ENCODE results near the gene DPM1. TPM values are rescaled to one million over a fixed set of nuclear protein-coding genes. Genes with fewer than 3 reads are reported as not detected.

Gene DPM1
- total and polyA plus RNA-seq, 2 of the 8 experiments (the other 6 are each of a cell fraction or from before 2014, with no cell fraction given): 42.3 to 57.0 TPM

DNA sequence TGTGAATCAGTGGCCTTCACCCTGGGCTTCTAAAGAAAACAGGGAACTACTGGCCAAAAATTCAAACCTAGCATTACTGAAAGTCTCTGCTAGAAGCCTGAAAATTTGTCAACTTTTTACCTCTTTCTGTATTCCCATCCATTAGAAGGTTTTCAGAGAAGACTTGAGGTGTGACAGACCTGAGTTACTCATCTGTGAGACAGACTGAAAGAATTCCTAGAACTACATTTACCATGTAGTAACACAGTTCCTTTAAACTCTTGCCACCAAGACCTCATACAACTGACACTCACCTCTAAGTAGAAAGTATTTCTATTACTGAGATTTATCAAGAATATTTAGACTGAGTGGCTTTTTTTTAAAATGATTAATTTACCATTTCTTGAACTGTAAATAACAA, 4.5 kb downstream of the DPM1 start:
- Histone ChIP-seq H3K18ac (ENCODE audit: extremely low read depth, low read length) (no peak overlapping the region), H2AFZ (ENCODE audit: low read length) (no peak overlapping the region), H3K27me3 (replicated peaks in 1 of 4; ENCODE audit: control insufficient read depth in 3 of 4, extremely low read depth in 1 of 4, insufficient read depth in 3 of 4, low read length in 3 of 4) (no peaks in the 10 kb centered on the region), H3K23ac (ENCODE audit: insufficient read length) (no peak overlapping the region), H2BK5ac (ENCODE audit: low read depth, low read length) (no peak overlapping the region), H2BK120ac (replicated peaks; ENCODE audit: low read depth, low read length) (no peak overlapping the region), H3K23me2 (ENCODE audit: low read depth, low read length) (peaks cover 7% of the 10 kb centered on the region), H3K56ac (replicated peaks; ENCODE audit: insufficient read length, low read depth, low read length) (no peak overlapping the region), H3K79me2 (ENCODE audit: control insufficient read depth in 1 of 2, insufficient read depth in 2 of 2, low read length in 2 of 2) (peaks cover 18 to 73% of the 10 kb centered on the region in 2 experiments), H4K91ac (replicated peaks; ENCODE audit: insufficient read length, low read length) (no peak overlapping the region), H4K8ac (ENCODE audit: extremely low read depth, insufficient read depth, low read length) (no peak overlapping the region), H2AK5ac (ENCODE audit: low read depth, low read length) (no peak overlapping the region), H3K27ac (ENCODE audit: low read depth, low read length) (no peak overlapping the region), H4K20me1 (replicated peaks in 1 of 2; ENCODE audit: control insufficient read depth in 1 of 2, insufficient read depth in 2 of 2, low read length in 2 of 2) (peaks cover 13 to 17% of the 10 kb centered on the region in 2 experiments), H3K36me3 (ENCODE audit: control insufficient read depth in 2 of 4, insufficient read depth in 4 of 4, low read length in 3 of 4) (peaks cover 5 to 48% (median 19%) of the 10 kb centered on the region in 4 experiments), H3K79me1 (ENCODE audit: low read depth, low read length) (peaks cover under 1% of the 10 kb centered on the region; the same call in 1 of the 2 replicates), H2BK20ac (ENCODE audit: low read length) (no peak overlapping the region), H3K9me3 (ENCODE audit: insufficient read depth in 2 of 2, low read depth in 1 of 2, low read length in 1 of 2) (no peaks in the 10 kb centered on the region), H3K4me3 (ENCODE audit: extremely low read depth in 1 of 4, insufficient read depth in 2 of 4, low read depth in 3 of 4, low read length in 4 of 4) (no peak overlapping the region), H3K4ac (replicated peaks; ENCODE audit: insufficient read length, low read depth, low read length) (no peak overlapping the region), H3K4me1 (replicated peaks in 1 of 4; ENCODE audit: control insufficient read depth in 3 of 4, insufficient read depth in 4 of 4, low read length in 3 of 4) (peaks cover 0 to 4% (median 0%) of the 10 kb centered on the region in 4 experiments; a peak in 2 of 7 replicates), H3K9ac (replicated peaks in 1 of 4; ENCODE audit: extremely low read depth in 1 of 4, low read depth in 3 of 4, low read length in 3 of 4) (no peak overlapping the region), H4K5ac (ENCODE audit: insufficient read length, low read depth, low read length) (no peak overlapping the region), H2BK15ac (ENCODE audit: low read length) (no peak overlapping the region), H3K4me2 (ENCODE audit: insufficient read depth in 1 of 2, low read depth in 2 of 2, low read length in 2 of 2) (no peak overlapping the region), H2BK12ac (ENCODE audit: low read depth, low read length) (no peak overlapping the region), H3K14ac (ENCODE audit: insufficient read length) (no peak overlapping the region)
- CTCF ChIA-PET (ENCODE audit: partially characterized antibody): interaction anchor here (0.6 kb wide), 1 partner anchor 160 kb away, joined by 3 read pairs; no protein-coding TSS in a partner anchor
- FAIRE-seq (no peak), DNase-seq (ENCODE audit: low read depth in 1 of 2, low spot score in 2 of 2) (no peak)
- TF ChIP-seq CBX8 (IDR thresholded peaks at IDR 0.05; ENCODE audit: borderline replicate concordance, low read depth, low read length): no peak
- TF ChIP-seq HDAC6 (IDR thresholded peaks at IDR 0.05; ENCODE audit: low read depth, low read length): no peak
- TF ChIP-seq SIX5 (IDR thresholded peaks at IDR 0.05; ENCODE audit: low read depth, low read length): no peak
- POLR2A ChIA-PET (ENCODE audit: partially characterized antibody): no interaction called here
